Liver (tissue), 9 donors: ENCODE measurements around the gene PPL. TPM values are rescaled to one million over a fixed set of nuclear protein-coding genes. Genes with fewer than 3 reads are reported as not detected.

Source experiments
- DNase-seq: peaks from one replicate; pipeline ENCODE4 v3.0.0-alpha.2; 2017; ENCODE audit warnings: low spot score
- H3K27ac ChIP-seq, 2 donors: one replicate each; pipeline ENCODE4 v1.7.0; 2013; ENCODE audit warnings: inconsistent platforms in 2 of 2, low read length in 2 of 2, control low read depth in 1 of 2, low read depth in 1 of 2, mild to moderate bottlenecking in 1 of 2
- H3K27me3 ChIP-seq, 4 donors: one replicate each; pipeline versions ENCODE4 v1.6.1 to v1.7.0; 2013; ENCODE audit warnings: low read length in 3 of 4, inconsistent platforms in 1 of 4, mild to moderate bottlenecking in 1 of 4, moderate library complexity in 1 of 4; ENCODE audit not compliant: control insufficient read depth in 4 of 4, insufficient read depth in 4 of 4
- H3K36me3 ChIP-seq, 4 donors: one replicate each; pipeline versions ENCODE4 v1.6.1 to v1.7.0; 2013; ENCODE audit warnings: low read length in 3 of 4, mild to moderate bottlenecking in 3 of 4, low read depth in 1 of 4, moderate library complexity in 1 of 4; ENCODE audit not compliant: control insufficient read depth in 4 of 4, insufficient read depth in 3 of 4
- H3K4me1 ChIP-seq, 4 donors: one replicate each; pipeline versions ENCODE4 v1.6.1 to v1.7.0; 2013; ENCODE audit warnings: low read length in 3 of 4, mild to moderate bottlenecking in 3 of 4, moderate library complexity in 1 of 4; ENCODE audit not compliant: control insufficient read depth in 4 of 4, insufficient read depth in 4 of 4
- H3K4me3 ChIP-seq, 3 donors: one replicate each; pipeline versions ENCODE4 v1.6.1 to v1.7.0; 2013; ENCODE audit warnings: low read length in 3 of 3, control low read depth in 1 of 3, low read depth in 1 of 3, mild to moderate bottlenecking in 1 of 3
- H3K9ac ChIP-seq, 2 donors: one replicate each; pipeline ENCODE4 v1.7.0; 2013; ENCODE audit warnings: low read length in 2 of 2, mild to moderate bottlenecking in 2 of 2, moderate library complexity in 2 of 2, control low read depth in 1 of 2, low read depth in 1 of 2
- H3K9me3 ChIP-seq, 4 donors: one replicate each; pipeline versions ENCODE4 v1.6.1 to v1.7.0; 2013; ENCODE audit warnings: low read length in 3 of 4; ENCODE audit not compliant: control insufficient read depth in 4 of 4
- EGR1 ChIP-seq, 2 donors: IDR thresholded peaks; 2 replicates each; pipeline ENCODE4 v1.6.1; 2016 to 2018; ENCODE audit warnings: antibody characterized with exemption in 2 of 2, low read depth in 2 of 2
- FOXA1 ChIP-seq: IDR thresholded peaks from 2 replicates; pipeline ENCODE4 v1.6.1; 2016; ENCODE audit warnings: antibody characterized with exemption
- FOXA2 ChIP-seq: IDR thresholded peaks from 2 replicates; pipeline ENCODE4 v1.6.1; 2016; ENCODE audit warnings: antibody characterized with exemption
- GABPA ChIP-seq, 2 donors: IDR thresholded peaks in 1 of 2; conservative IDR thresholded peaks in 1 of 2; 2 replicates each; pipeline ENCODE4 v1.6.1; 2016; ENCODE audit warnings: antibody characterized with exemption in 2 of 2, mild to moderate bottlenecking in 1 of 2, moderate library complexity in 1 of 2
- HNF4A ChIP-seq, 2 donors: conservative IDR thresholded peaks; 2 replicates each; pipeline ENCODE4 v1.6.1; 2016; ENCODE audit warnings: antibody characterized with exemption in 2 of 2, mild to moderate bottlenecking in 2 of 2
- HNF4G ChIP-seq: IDR thresholded peaks from 2 replicates; pipeline ENCODE4 v1.6.1; 2016; ENCODE audit warnings: antibody characterized with exemption
- JUND ChIP-seq, 2 donors: IDR thresholded peaks; 2 replicates each; pipeline ENCODE4 v1.6.1; 2016; ENCODE audit warnings: antibody characterized with exemption in 2 of 2
- NR2F2 ChIP-seq: IDR thresholded peaks from 2 replicates; pipeline ENCODE4 v1.6.1; 2016; ENCODE audit warnings: antibody characterized with exemption
- RAD21 ChIP-seq, 2 donors: IDR thresholded peaks; 2 replicates each; pipeline ENCODE4 v1.6.1; 2016; ENCODE audit warnings: antibody characterized with exemption in 2 of 2, mild to moderate bottlenecking in 2 of 2
- RXRA ChIP-seq, 2 donors: IDR thresholded peaks; 2 replicates each; pipeline ENCODE4 v1.6.1; 2017 to 2018; ENCODE audit warnings: antibody characterized with exemption in 2 of 2, mild to moderate bottlenecking in 1 of 2
- SP1 ChIP-seq: IDR thresholded peaks from 2 replicates; pipeline ENCODE4 v1.6.1; 2018; ENCODE audit warnings: antibody characterized with exemption, mild to moderate bottlenecking
- TAF1 ChIP-seq: conservative IDR thresholded peaks from 2 replicates; pipeline ENCODE4 v1.6.1; 2016; ENCODE audit warnings: antibody characterized with exemption, mild to moderate bottlenecking
- YY1 ChIP-seq: IDR thresholded peaks from 2 replicates; pipeline ENCODE4 v1.6.1; 2016; ENCODE audit warnings: antibody characterized with exemption, mild to moderate bottlenecking
- WGBS: extraction: QIAGEN DNeasy Blood & Tissue Kit; methylation state at CpG from one replicate; pipeline ENCODE4 v1.1.7; 2013; 5-methylcytosine and 5-hydroxymethylcytosine counted together
- polyA plus RNA-seq, 2 donors: library from polyadenylated mRNA; stranded (reverse) in 1 of 2; unstranded in 1 of 2; fragments of 200-250 nt in 1 of 2; fragments of >200 nt in 1 of 2; fragmentation: Nextera tagmentation in 1 of 2; extraction: Ambion mirVana in 1 of 2; gene quantifications; one replicate each; pipeline versions ENCODE4 v1.2.1 to v1.2.3, GENCODE V29; 2013 to 2015
- total RNA-seq, 2 donors: library from RNA; depleted of rRNA; stranded (reverse); fragments of >200 nt; gene quantifications; one replicate each; pipeline ENCODE4 v1.2.3, GENCODE V29; 2014
- TF ChIP-seq, protein P1 (sequence below): IDR thresholded peaks from 2 replicates; pipeline ENCODE4 v1.6.1; 2016; ENCODE audit warnings: antibody characterized with exemption
- TF ChIP-seq, protein P2 (sequence below): IDR thresholded peaks from 2 replicates; pipeline ENCODE4 v1.6.1; 2016; ENCODE audit warnings: antibody characterized with exemption
- TF ChIP-seq, protein P3 (sequence below): IDR thresholded peaks from 2 replicates; pipeline ENCODE4 v1.6.1; 2016; ENCODE audit warnings: antibody characterized with exemption, mild to moderate bottlenecking
- TF ChIP-seq, protein P4 (sequence below): IDR thresholded peaks from 2 replicates; pipeline ENCODE4 v1.6.1; 2016; ENCODE audit warnings: antibody characterized with exemption
- TF ChIP-seq, protein P5 (sequence below): fragments of 150-350 bp; IDR thresholded peaks from 2 replicates; pipeline ENCODE4 v1.5.1; 2017; ENCODE audit warnings: improper control_type of control experiment, low read depth, low read length; ENCODE audit not compliant: missing input control
- donor health status: healthy.
- donor health status: healthy.
- donor health status: healthy.
- donor health status: healthy.
- donor health status: healthy.

Gene PPL
- total and polyA plus RNA-seq, 4 donors = 2.1 to 26.0 (median 6.1) TPM

DNA sequence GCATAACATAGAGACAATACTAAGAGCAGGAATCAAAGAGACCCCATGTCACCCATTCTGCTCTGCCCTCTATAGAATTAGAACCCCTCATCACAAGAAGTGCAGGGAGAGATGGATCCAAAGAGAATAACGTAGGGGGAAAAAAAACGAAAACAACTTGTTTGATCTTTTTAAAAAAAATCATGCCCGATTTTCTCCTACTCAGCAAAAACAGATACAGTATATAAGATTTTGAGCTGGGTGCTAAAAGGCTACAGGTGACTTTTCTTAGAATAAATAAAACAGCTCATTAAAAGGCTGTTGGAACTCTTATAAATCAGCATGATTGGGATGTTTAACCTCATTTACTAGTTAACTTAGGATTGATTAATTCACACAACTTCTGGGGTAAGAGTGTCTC, 72.2 kb downstream of the PPL start:
- Histone ChIP-seq H3K4me3 (no peak overlapping the region), H3K4me1 (peaks cover 10 to 43% (median 28%) of the 10 kb centered on the region in 4 donors), H3K9ac (no peak overlapping the region), H3K27ac (peak overlapping the region in 1 of 2 donors; percentile 20), H3K36me3 (peaks cover 6 to 34% (median 28%) of the 10 kb centered on the region in 4 donors), H3K9me3 (no peaks in the 10 kb centered on the region), H3K27me3 (no peaks in the 10 kb centered on the region)
- TF ChIP-seq HNF4G (no peak), TAF1 (no peak), NR2F2 (no peak), JUND (IDR thresholded peaks at IDR 0.05) (no peak), HNF4A (conservative IDR thresholded peaks at IDR 0.05) (no peak)
- TF ChIP-seq, protein P1, sequence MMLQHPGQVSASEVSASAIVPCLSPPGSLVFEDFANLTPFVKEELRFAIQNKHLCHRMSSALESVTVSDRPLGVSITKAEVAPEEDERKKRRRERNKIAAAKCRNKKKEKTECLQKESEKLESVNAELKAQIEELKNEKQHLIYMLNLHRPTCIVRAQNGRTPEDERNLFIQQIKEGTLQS = no peak
- TF ChIP-seq, protein P2, sequence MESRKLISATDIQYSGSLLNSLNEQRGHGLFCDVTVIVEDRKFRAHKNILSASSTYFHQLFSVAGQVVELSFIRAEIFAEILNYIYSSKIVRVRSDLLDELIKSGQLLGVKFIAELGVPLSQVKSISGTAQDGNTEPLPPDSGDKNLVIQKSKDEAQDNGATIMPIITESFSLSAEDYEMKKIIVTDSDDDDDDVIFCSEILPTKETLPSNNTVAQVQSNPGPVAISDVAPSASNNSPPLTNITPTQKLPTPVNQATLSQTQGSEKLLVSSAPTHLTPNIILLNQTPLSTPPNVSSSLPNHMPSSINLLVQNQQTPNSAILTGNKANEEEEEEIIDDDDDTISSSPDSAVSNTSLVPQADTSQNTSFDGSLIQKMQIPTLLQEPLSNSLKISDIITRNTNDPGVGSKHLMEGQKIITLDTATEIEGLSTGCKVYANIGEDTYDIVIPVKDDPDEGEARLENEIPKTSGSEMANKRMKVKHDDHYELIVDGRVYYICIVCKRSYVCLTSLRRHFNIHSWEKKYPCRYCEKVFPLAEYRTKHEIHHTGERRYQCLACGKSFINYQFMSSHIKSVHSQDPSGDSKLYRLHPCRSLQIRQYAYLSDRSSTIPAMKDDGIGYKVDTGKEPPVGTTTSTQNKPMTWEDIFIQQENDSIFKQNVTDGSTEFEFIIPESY = no peak
- TF ChIP-seq, protein P3, sequence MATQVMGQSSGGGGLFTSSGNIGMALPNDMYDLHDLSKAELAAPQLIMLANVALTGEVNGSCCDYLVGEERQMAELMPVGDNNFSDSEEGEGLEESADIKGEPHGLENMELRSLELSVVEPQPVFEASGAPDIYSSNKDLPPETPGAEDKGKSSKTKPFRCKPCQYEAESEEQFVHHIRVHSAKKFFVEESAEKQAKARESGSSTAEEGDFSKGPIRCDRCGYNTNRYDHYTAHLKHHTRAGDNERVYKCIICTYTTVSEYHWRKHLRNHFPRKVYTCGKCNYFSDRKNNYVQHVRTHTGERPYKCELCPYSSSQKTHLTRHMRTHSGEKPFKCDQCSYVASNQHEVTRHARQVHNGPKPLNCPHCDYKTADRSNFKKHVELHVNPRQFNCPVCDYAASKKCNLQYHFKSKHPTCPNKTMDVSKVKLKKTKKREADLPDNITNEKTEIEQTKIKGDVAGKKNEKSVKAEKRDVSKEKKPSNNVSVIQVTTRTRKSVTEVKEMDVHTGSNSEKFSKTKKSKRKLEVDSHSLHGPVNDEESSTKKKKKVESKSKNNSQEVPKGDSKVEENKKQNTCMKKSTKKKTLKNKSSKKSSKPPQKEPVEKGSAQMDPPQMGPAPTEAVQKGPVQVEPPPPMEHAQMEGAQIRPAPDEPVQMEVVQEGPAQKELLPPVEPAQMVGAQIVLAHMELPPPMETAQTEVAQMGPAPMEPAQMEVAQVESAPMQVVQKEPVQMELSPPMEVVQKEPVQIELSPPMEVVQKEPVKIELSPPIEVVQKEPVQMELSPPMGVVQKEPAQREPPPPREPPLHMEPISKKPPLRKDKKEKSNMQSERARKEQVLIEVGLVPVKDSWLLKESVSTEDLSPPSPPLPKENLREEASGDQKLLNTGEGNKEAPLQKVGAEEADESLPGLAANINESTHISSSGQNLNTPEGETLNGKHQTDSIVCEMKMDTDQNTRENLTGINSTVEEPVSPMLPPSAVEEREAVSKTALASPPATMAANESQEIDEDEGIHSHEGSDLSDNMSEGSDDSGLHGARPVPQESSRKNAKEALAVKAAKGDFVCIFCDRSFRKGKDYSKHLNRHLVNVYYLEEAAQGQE = no peak
- DNase-seq = no peak
- WGBS = 77% methylated on average over 3 of the region's 3 CpGs

DNA sequence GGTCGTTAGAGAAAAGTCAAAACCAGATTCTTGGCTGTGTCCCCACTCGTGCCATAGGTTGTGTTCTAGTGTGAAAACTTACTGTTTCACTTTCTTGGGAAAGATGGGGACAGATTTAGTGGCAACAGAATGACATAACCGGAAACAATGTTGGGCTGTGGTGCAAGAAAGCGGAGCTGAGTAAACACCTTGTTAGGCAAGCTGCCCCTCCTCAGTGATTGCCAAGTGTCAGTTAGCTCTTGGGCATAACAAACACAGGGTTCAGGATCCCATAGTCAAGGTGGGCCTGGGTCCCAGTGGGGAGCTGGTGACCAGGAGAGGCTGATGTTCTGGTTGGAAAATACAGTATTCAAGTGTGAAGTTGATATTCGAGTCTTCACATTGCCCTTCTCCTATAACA, 74.3 kb downstream of the PPL start:
- no peaks in the 10 kb centered on the region for H3K9me3 ChIP-seq
- H3K27ac ChIP-seq = peak overlapping the region; percentile 64 to 74
- H3K36me3 ChIP-seq = peaks cover 11 to 50% (median 40%) of the 10 kb centered on the region in 4 donors
- 29% methylated on average over 5 of the region's 5 CpGs for WGBS
- no peak overlapping the region for H3K9ac ChIP-seq
- H3K27me3 ChIP-seq = no peaks in the 10 kb centered on the region
- TF ChIP-seq JUND (IDR thresholded peaks at IDR 0.05) (peak; percentile 62 to 83), TAF1 (no peak), NR2F2 (no peak), EGR1 (IDR thresholded peaks at IDR 0.05; ENCODE audit: low read depth in 2 of 2) (no peak), FOXA2 (peak; percentile 98), GABPA (IDR thresholded peaks at IDR 0.05 in 1 of 2, conservative IDR thresholded peaks at IDR 0.05 in 1 of 2) (peak; percentile 52 to 70), HNF4A (conservative IDR thresholded peaks at IDR 0.05) (peak; percentile 53 to 70), FOXA1 (peak; percentile 90), HNF4G (peak; percentile 8), SP1 (peak; percentile 70), RAD21 (IDR thresholded peaks at IDR 0.05) (peak in 1 of 2 donors; percentile 41), RXRA (IDR thresholded peaks at IDR 0.05) (peak; percentile 76 to 78), YY1 (peak; percentile 55)
- TF ChIP-seq, protein P3 = no peak
- TF ChIP-seq, protein P4, sequence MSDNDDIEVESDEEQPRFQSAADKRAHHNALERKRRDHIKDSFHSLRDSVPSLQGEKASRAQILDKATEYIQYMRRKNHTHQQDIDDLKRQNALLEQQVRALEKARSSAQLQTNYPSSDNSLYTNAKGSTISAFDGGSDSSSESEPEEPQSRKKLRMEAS = peak; percentile 62
- TF ChIP-seq, protein P5, sequence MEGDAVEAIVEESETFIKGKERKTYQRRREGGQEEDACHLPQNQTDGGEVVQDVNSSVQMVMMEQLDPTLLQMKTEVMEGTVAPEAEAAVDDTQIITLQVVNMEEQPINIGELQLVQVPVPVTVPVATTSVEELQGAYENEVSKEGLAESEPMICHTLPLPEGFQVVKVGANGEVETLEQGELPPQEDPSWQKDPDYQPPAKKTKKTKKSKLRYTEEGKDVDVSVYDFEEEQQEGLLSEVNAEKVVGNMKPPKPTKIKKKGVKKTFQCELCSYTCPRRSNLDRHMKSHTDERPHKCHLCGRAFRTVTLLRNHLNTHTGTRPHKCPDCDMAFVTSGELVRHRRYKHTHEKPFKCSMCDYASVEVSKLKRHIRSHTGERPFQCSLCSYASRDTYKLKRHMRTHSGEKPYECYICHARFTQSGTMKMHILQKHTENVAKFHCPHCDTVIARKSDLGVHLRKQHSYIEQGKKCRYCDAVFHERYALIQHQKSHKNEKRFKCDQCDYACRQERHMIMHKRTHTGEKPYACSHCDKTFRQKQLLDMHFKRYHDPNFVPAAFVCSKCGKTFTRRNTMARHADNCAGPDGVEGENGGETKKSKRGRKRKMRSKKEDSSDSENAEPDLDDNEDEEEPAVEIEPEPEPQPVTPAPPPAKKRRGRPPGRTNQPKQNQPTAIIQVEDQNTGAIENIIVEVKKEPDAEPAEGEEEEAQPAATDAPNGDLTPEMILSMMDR = no peak
- TF ChIP-seq, protein P1 = peak; percentile 68
- TF ChIP-seq, protein P2 = no peak
- peaks cover 5 to 23% (median 11%) of the 10 kb centered on the region in 4 donors for H3K4me1 ChIP-seq
- no peak overlapping the region for H3K4me3 ChIP-seq
- no peak for DNase-seq
